GM23338 (cell line): ENCODE results near the gene FAM111A. TPM values are rescaled to one million over a fixed set of nuclear protein-coding genes. Genes with fewer than 3 reads are reported as not detected.

Experiments used
- ATAC-seq: fragments of 200-7000 bp; cut with Tn5 transposase; 3 replicates; pipeline ENCODE4 v1.9.1; 2020
- DNase-seq: peaks from one replicate; pipeline ENCODE4 v3.0.0-alpha.2; 2015; ENCODE audit warnings: low spot score
- H2AFZ ChIP-seq: fragments of 200-600 bp; sonication (generic); 2 replicates; pipeline ENCODE4 v1.8.0; 2016; ENCODE audit warnings: antibody characterized with exemption, mild to moderate bottlenecking, moderate library complexity
- H3F3A ChIP-seq: fragments of 200-600 bp; sonication (generic); replicated peaks from 2 replicates; pipeline ENCODE4 v1.8.0; 2017; ENCODE audit warnings: antibody characterized with exemption, mixed run types, low read depth
- H3K27ac ChIP-seq: fragments of 200-600 bp; sonication (generic); 2 replicates; pipeline ENCODE4 v1.6.1; 2016; ENCODE audit warnings: low read depth
- H3K27me3 ChIP-seq: fragments of 200-600 bp; sonication (generic); 2 replicates; pipeline ENCODE4 v1.8.0; 2016; ENCODE audit warnings: mild to moderate bottlenecking, mixed run types, moderate library complexity; ENCODE audit not compliant: insufficient read depth
- H3K36me3 ChIP-seq: fragments of 200-600 bp; sonication (generic); 2 replicates; pipeline ENCODE4 v1.8.0; 2016; ENCODE audit warnings: mild to moderate bottlenecking; ENCODE audit not compliant: insufficient read depth
- H3K4me1 ChIP-seq: fragments of 200-600 bp; sonication (generic); 2 replicates; pipeline ENCODE4 v1.8.0; 2016; ENCODE audit warnings: mild to moderate bottlenecking, moderate library complexity; ENCODE audit not compliant: insufficient read depth
- H3K4me2 ChIP-seq: fragments of 200-600 bp; sonication (generic); 2 replicates; pipeline ENCODE4 v1.7.1; 2017; ENCODE audit warnings: mixed run types
- H3K4me3 ChIP-seq: fragments of 200-600 bp; sonication (generic); 2 replicates; pipeline ENCODE4 v1.6.1; 2016; ENCODE audit warnings: mixed run types
- H3K79me2 ChIP-seq: fragments of 200-600 bp; sonication (generic); replicated peaks from 2 replicates; pipeline ENCODE4 v1.8.0; 2017; ENCODE audit warnings: mild to moderate bottlenecking; ENCODE audit not compliant: insufficient read depth
- H3K9me2 ChIP-seq: fragments of 200-600 bp; sonication (generic); 2 replicates; pipeline ENCODE4 v1.8.0; 2017; ENCODE audit not compliant: insufficient read depth
- H4K20me1 ChIP-seq: fragments of 200-600 bp; sonication (generic); replicated peaks from 2 replicates; pipeline ENCODE4 v1.8.0; 2017; ENCODE audit warnings: mild to moderate bottlenecking; ENCODE audit not compliant: insufficient read depth
- H3K27ac Mint-ChIP-seq: 2 replicates; pipeline ENCODE4 v1.8.0; 2020; ENCODE audit warnings: inconsistent platforms, mild to moderate bottlenecking, moderate library complexity, mixed read lengths
- H3K27me3 Mint-ChIP-seq: 3 replicates; pipeline ENCODE4 v1.8.0; 2022; ENCODE audit warnings: low read depth, mild to moderate bottlenecking, moderate library complexity, mixed read lengths, inconsistent platforms; ENCODE audit not compliant: insufficient read depth, poor library complexity
- H3K36me3 Mint-ChIP-seq: 3 replicates; pipeline ENCODE4 v1.8.0; 2021; ENCODE audit warnings: low read depth, mild to moderate bottlenecking, inconsistent platforms, moderate library complexity, mixed read lengths
- H3K4me1 Mint-ChIP-seq: 3 replicates; pipeline ENCODE4 v1.8.0; 2020; ENCODE audit warnings: mild to moderate bottlenecking, inconsistent platforms, mixed read lengths
- H3K4me3 Mint-ChIP-seq: 3 replicates; pipeline ENCODE4 v1.8.0; 2021; ENCODE audit warnings: moderate library complexity, mild to moderate bottlenecking, inconsistent platforms, mixed read lengths
- H3K9me3 Mint-ChIP-seq: 3 replicates; pipeline ENCODE4 v1.8.0; 2020; ENCODE audit warnings: moderate library complexity, mild to moderate bottlenecking, inconsistent platforms, mixed read lengths
- CTCF ChIP-seq, 2 experiments: fragments of 200-600 bp in 1 of 2; sonication (generic) in 1 of 2; conservative IDR thresholded peaks; 2 replicates each; pipeline versions ENCODE4 v1.5.1 to v1.6.1; 2016 to 2017; ENCODE audit warnings: antibody characterized with exemption in 2 of 2, low read depth in 2 of 2, mild to moderate bottlenecking in 2 of 2, moderate library complexity in 1 of 2
- NANOG ChIP-seq: IDR thresholded peaks from 2 replicates; pipeline ENCODE4 v1.6.1; 2016; ENCODE audit warnings: antibody characterized with exemption, borderline replicate concordance
- POLR2AphosphoS5 ChIP-seq: IDR thresholded peaks from 2 replicates; pipeline ENCODE4 v1.6.1; 2016; ENCODE audit warnings: antibody characterized with exemption, low read depth
- polyA plus RNA-seq: library from polyadenylated mRNA; unstranded; fragments of >200 nt; fragmentation: Nextera tagmentation; extraction: Ambion mirVana; gene quantifications from 2 replicates; pipeline ENCODE4 v1.2.1, GENCODE V29; 2016
- total RNA-seq: library from RNA; depleted of rRNA; stranded (reverse); fragments of >200 nt; shearing (Covaris generic); gene quantifications from 2 replicates; pipeline ENCODE4 v1.2.3, GENCODE V29; 2014; rRNA removed

The FAM111A gene
- total and polyA plus RNA-seq, 2 experiments from 2014 or later, result 23.0 to 38.1 TPM

GRCh38 chr11:59201353-59201752 lies 58.7 kb downstream of the FAM111A start:
- Mint-ChIP-seq H3K9me3 (peaks cover 9% of the 10 kb centered on the region), H3K27ac (no peak overlapping the region; the same call in 1 of the 2 replicates)
- DNase-seq, result peak; percentile 51

More at GRCh38 chr11:59201353-59201752, 58.7 kb downstream of the FAM111A start:
- no peak overlapping the region for H3K4me3 Mint-ChIP-seq
- peaks cover 2% of the 10 kb centered on the region; the same call in 1 of the 3 replicates for H3K4me1 Mint-ChIP-seq
- no peak overlapping the region for H2AFZ ChIP-seq
- H3K4me1 ChIP-seq, result no peaks in the 10 kb centered on the region
- no peak overlapping the region for H3K4me3 ChIP-seq
- no peak overlapping the region for H3K27ac ChIP-seq
- no peaks in the 10 kb centered on the region; the same call in 1 of the 2 replicates for H4K20me1 ChIP-seq
- 0 out of 2 replicates have a peak, but pooled peaks cover 4% of the 10 kb centered on the region for H3K9me2 ChIP-seq
- peaks cover 64% of the 10 kb centered on the region for H3K36me3 Mint-ChIP-seq
- H3K4me2 ChIP-seq, result no peak overlapping the region
- peak; percentile 87 for ATAC-seq
- peaks cover 3% of the 10 kb centered on the region for H3K27me3 Mint-ChIP-seq
- TF ChIP-seq NANOG, result no peak
- TF ChIP-seq POLR2AphosphoS5, result no peak
- peak; percentile 53 to 57 for TF ChIP-seq CTCF (conservative IDR thresholded peaks at IDR 0.05; ENCODE audit: low read depth in 2 of 2)
- no peaks in the 10 kb centered on the region for H3K79me2 ChIP-seq
- peaks cover 9% of the 10 kb centered on the region for H3K36me3 ChIP-seq
- H3K27me3 ChIP-seq, result no peaks in the 10 kb centered on the region
- H3F3A ChIP-seq, result no peaks in the 10 kb centered on the region

Other genes starting within 250 kb of the FAM111A start
- 12.6 and 20.5 TPM in 2 replicates for gene GLYATL1, start 203.4 kb upstream of the FAM111A start, total RNA-seq
- 6.9 and 7.9 TPM in 2 replicates for gene GLYATL1, start 203.4 kb upstream of the FAM111A start, polyA plus RNA-seq
- 0.90 TPM in 1 of 2 replicates, not detected in the other for gene GLYATL1B, start 56.5 kb upstream of the FAM111A start, total RNA-seq
- gene GLYATL1B, start 56.5 kb upstream of the FAM111A start, polyA plus RNA-seq, result 0.27 TPM in 1 of 2 replicates, not detected in the other
- gene FAM111B, start 35.6 kb upstream of the FAM111A start, total RNA-seq, result 27.9 and 30.6 TPM in 2 replicates
- gene FAM111B, start 35.6 kb upstream of the FAM111A start, polyA plus RNA-seq, result 28.2 and 40.7 TPM in 2 replicates
- 13.8 and 14.7 TPM in 2 replicates for gene DTX4, start 29.3 kb downstream of the FAM111A start, total RNA-seq
- 4.2 and 4.3 TPM in 2 replicates for gene DTX4, start 29.3 kb downstream of the FAM111A start, polyA plus RNA-seq
- not detected in 2 replicates for gene MPEG1, start 70.1 kb downstream of the FAM111A start, total RNA-seq
- 0.07 TPM in 1 of 2 replicates, not detected in the other for gene MPEG1, start 70.1 kb downstream of the FAM111A start, polyA plus RNA-seq
- not detected in 2 replicates for gene OR5AN1, start 216.0 kb downstream of the FAM111A start, total RNA-seq
- not detected in 2 replicates for gene OR5AN1, start 216.0 kb downstream of the FAM111A start, polyA plus RNA-seq